Measurements from ENCODE around the gene GIGYF2. TPM values are rescaled to one million over a fixed set of nuclear protein-coding genes. Genes with fewer than 3 reads are reported as not detected.

Gene GIGYF2
- total and polyA plus RNA-seq, 2 of the 13 experiments (the other 11 are each of a cell fraction or from before 2014, with no cell fraction given): 44.9 to 73.5 TPM

DNA sequence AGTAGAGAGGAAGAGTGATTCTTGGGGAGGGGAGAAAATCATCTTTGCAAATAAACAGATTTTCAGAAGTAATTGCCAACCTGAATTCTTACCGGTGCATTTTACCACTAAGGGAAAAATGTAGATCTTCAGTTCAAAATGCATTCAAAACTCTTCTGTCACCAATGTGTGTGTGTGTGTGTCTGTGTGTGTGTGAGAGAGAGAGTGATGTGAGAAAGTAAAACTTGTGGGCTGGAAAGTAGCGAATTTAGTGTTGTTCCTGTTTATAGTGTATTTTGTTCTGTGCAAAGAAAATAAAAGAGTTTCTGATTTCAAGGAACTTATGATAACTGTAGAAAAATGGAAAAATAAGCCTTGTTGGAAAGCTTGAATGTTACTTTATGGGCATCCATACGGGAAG is 52.2 kb downstream of the GIGYF2 start (continued):
- TF ChIP-seq, protein P1, sequence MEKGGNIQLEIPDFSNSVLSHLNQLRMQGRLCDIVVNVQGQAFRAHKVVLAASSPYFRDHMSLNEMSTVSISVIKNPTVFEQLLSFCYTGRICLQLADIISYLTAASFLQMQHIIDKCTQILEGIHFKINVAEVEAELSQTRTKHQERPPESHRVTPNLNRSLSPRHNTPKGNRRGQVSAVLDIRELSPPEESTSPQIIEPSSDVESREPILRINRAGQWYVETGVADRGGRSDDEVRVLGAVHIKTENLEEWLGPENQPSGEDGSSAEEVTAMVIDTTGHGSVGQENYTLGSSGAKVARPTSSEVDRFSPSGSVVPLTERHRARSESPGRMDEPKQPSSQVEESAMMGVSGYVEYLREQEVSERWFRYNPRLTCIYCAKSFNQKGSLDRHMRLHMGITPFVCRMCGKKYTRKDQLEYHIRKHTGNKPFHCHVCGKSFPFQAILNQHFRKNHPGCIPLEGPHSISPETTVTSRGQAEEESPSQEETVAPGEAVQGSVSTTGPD (CRISPR knock-in tag; IDR thresholded peaks at IDR 0.05): no peak

DNA sequence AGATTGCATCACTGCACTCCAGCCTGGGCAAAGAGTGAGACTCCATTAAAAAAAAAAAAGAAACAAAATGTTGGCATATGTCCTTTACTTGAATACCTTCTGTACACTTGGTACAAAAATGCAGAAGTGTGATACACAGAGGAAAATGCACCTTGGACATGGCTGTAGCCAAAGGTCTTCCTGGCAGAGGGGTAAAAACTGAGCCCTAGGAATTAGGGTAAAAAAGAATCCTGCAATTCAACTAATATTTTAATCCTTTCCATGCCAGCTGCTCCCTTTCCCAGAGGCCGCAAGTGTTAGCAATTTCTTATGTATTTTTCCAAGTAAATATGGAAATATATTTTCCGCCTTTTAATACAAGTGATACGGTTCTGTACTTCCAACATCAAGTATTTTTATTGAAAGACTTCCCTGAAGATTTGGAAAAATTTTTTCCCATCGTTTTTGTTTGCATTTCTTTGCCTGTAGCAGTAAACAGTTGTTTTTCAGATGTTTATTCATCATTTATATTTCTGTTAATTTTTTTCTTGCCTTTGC is 53.1 kb downstream of the GIGYF2 start:
- intact Hi-C loops (cut with micrococcal nuclease; ENCODE audit: unreplicated experiment) (no loop called here), in situ Hi-C loops (cut with HindIII; ENCODE audit: extremely low pct_ligation_motif_present, low pct_unique_long_range_greater_than_20kb) (no loop called here)
- no TSS peak for BruUV-seq (replicated peaks)
- no peak overlapping the region for H3K4me2 ChIP-seq (ENCODE audit: low read depth, low read length)
- no peak overlapping the region for H3K9ac ChIP-seq (ENCODE audit: insufficient read depth, low read depth, low read length)
- CTCF ChIA-PET (ENCODE audit: low intra/inter-chr PET ratio, low total read pairs): no interaction called here
- ATAC-seq (no peak), FAIRE-seq (no peak), DNase-seq (ENCODE audit: low spot score) (no peak)
- H3K36me3 ChIP-seq (replicated peaks in 1 of 2; ENCODE audit: control insufficient read depth in 1 of 2, insufficient read depth in 2 of 2, low read length in 2 of 2): peaks cover 11 to 60% of the 10 kb centered on the region in 2 experiments
- H2AFZ ChIP-seq (ENCODE audit: low read length): no peak overlapping the region
- H3K4me3 ChIP-seq (replicated peaks in 1 of 3; ENCODE audit: insufficient read depth in 1 of 3, low read depth in 2 of 3, low read length in 3 of 3): no peak overlapping the region
- no peaks in the 10 kb centered on the region for H3K79me2 ChIP-seq (ENCODE audit: insufficient read depth, low read length)
- H3K27me3 ChIP-seq (ENCODE audit: control insufficient read depth in 1 of 2, insufficient read depth in 2 of 2, low read length in 2 of 2): no peaks in the 10 kb centered on the region
- POLR2A ChIA-PET: no interaction called here
- H3K9me3 ChIP-seq (ENCODE audit: low read length): no peaks in the 10 kb centered on the region
- 88% methylated on average over 4 of the region's 4 CpGs for WGBS (ENCODE audit: low lambda C conversion rate)
- H3K27ac ChIP-seq (ENCODE audit: extremely low read length, insufficient read depth, low read length): no peak overlapping the region
- H3K4me1 ChIP-seq (ENCODE audit: insufficient read depth, low read length): no peaks in the 10 kb centered on the region
- no peaks in the 10 kb centered on the region for H4K20me1 ChIP-seq (ENCODE audit: insufficient read depth, low read length)
- TF ChIP-seq HNF4A (CRISPR knock-in tag; IDR thresholded peaks at IDR 0.05): no peak
- TF ChIP-seq, protein P2, sequence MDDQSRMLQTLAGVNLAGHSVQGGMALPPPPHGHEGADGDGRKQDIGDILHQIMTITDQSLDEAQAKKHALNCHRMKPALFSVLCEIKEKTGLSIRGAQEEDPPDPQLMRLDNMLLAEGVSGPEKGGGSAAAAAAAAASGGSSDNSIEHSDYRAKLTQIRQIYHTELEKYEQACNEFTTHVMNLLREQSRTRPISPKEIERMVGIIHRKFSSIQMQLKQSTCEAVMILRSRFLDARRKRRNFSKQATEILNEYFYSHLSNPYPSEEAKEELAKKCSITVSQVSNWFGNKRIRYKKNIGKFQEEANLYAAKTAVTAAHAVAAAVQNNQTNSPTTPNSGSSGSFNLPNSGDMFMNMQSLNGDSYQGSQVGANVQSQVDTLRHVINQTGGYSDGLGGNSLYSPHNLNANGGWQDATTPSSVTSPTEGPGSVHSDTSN (CRISPR knock-in tag; IDR thresholded peaks at IDR 0.05; ENCODE audit: borderline replicate concordance): no peak
- TF ChIP-seq KLF11 (CRISPR knock-in tag; IDR thresholded peaks at IDR 0.05): no peak
- TF ChIP-seq, protein P3, sequence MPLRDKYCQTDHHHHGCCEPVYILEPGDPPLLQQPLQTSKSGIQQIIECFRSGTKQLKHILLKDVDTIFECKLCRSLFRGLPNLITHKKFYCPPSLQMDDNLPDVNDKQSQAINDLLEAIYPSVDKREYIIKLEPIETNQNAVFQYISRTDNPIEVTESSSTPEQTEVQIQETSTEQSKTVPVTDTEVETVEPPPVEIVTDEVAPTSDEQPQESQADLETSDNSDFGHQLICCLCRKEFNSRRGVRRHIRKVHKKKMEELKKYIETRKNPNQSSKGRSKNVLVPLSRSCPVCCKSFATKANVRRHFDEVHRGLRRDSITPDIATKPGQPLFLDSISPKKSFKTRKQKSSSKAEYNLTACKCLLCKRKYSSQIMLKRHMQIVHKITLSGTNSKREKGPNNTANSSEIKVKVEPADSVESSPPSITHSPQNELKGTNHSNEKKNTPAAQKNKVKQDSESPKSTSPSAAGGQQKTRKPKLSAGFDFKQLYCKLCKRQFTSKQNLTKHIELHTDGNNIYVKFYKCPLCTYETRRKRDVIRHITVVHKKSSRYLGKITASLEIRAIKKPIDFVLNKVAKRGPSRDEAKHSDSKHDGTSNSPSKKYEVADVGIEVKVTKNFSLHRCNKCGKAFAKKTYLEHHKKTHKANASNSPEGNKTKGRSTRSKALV (CRISPR knock-in tag; IDR thresholded peaks at IDR 0.05): no peak
- TF ChIP-seq CCDC6 (CRISPR knock-in tag; IDR thresholded peaks at IDR 0.05): no peak
- TF ChIP-seq NFKBIZ (CRISPR knock-in tag; IDR thresholded peaks at IDR 0.05): no peak
- no peak for TF ChIP-seq ZNF709 (CRISPR knock-in tag; IDR thresholded peaks at IDR 0.05)
- TF ChIP-seq NFATC3 (CRISPR knock-in tag; IDR thresholded peaks at IDR 0.05): no peak
- no peak for TF ChIP-seq GABPB1 (CRISPR knock-in tag; IDR thresholded peaks at IDR 0.05)
- no peak for TF ChIP-seq ARID2 (CRISPR knock-in tag; IDR thresholded peaks at IDR 0.05; ENCODE audit: borderline replicate concordance)
- no peak for TF ChIP-seq ZNF773 (CRISPR knock-in tag; IDR thresholded peaks at IDR 0.05; ENCODE audit: borderline replicate concordance)
- TF ChIP-seq, protein P4, sequence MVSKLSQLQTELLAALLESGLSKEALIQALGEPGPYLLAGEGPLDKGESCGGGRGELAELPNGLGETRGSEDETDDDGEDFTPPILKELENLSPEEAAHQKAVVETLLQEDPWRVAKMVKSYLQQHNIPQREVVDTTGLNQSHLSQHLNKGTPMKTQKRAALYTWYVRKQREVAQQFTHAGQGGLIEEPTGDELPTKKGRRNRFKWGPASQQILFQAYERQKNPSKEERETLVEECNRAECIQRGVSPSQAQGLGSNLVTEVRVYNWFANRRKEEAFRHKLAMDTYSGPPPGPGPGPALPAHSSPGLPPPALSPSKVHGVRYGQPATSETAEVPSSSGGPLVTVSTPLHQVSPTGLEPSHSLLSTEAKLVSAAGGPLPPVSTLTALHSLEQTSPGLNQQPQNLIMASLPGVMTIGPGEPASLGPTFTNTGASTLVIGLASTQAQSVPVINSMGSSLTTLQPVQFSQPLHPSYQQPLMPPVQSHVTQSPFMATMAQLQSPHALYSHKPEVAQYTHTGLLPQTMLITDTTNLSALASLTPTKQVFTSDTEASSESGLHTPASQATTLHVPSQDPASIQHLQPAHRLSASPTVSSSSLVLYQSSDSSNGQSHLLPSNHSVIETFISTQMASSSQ (IDR thresholded peaks at IDR 0.05; ENCODE audit: low read depth): no peak
- TF ChIP-seq, protein P4 (CRISPR knock-in tag; IDR thresholded peaks at IDR 0.05; ENCODE audit: borderline replicate concordance): no peak
- no peak for TF ChIP-seq POLR2AphosphoS5 (IDR thresholded peaks at IDR 0.05; ENCODE audit: low read depth, low read length)
